ENCODE measurements around the gene RAPGEF6.

GRCh38 chr5:131649161-131649560 lies 14.1 kb upstream of the RAPGEF6 start:
- no peak for TF ChIP-seq POLR2A (IDR thresholded peaks at IDR 0.05)
- TF ChIP-seq EP300 (IDR thresholded peaks at IDR 0.05), result no peak
- TF ChIP-seq CTCF (IDR thresholded peaks at IDR 0.05), result no peak
